ENCODE results near the gene SLC5A10.

DNA sequence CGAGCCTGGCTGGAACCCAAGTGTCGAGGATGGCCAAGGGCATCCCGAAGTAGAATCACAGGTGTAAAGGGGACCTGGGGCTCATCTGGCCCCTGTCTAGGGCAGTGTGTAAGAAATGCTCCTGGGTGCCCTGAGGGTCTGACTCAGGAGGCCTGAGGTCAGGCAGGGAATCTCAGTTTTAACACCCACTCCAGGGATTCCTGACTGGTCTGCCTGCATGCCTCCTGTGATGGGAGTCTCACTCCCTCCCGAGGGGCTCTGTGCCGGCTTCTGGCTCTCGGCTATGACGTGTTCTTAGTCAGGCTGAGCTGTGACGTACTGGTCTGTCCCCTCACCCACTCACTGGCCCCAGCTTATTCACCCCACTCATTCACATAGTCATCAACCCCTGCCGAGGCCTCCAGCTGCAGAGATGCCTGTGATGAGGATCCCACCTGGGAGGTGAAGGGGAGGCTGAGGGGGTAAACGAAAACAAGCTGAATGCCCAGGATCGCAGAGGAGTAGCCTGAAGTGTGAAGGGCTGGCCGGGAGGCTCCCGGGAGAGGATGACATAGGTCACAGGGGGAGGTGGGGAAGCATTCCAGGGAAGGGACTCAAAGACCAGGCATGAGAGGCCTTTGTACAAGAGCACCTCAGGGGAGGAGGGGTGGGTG is 28.8 kb downstream of the SLC5A10 start:
- TF ChIP-seq POLR2AphosphoS5 (IDR thresholded peaks at IDR 0.05; ENCODE audit: low read depth): no peak
- TF ChIP-seq, protein P1, sequence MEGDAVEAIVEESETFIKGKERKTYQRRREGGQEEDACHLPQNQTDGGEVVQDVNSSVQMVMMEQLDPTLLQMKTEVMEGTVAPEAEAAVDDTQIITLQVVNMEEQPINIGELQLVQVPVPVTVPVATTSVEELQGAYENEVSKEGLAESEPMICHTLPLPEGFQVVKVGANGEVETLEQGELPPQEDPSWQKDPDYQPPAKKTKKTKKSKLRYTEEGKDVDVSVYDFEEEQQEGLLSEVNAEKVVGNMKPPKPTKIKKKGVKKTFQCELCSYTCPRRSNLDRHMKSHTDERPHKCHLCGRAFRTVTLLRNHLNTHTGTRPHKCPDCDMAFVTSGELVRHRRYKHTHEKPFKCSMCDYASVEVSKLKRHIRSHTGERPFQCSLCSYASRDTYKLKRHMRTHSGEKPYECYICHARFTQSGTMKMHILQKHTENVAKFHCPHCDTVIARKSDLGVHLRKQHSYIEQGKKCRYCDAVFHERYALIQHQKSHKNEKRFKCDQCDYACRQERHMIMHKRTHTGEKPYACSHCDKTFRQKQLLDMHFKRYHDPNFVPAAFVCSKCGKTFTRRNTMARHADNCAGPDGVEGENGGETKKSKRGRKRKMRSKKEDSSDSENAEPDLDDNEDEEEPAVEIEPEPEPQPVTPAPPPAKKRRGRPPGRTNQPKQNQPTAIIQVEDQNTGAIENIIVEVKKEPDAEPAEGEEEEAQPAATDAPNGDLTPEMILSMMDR (conservative IDR thresholded peaks at IDR 0.05; ENCODE audit: low read depth in 2 of 2): no peak

Measured in GM23338 (cell line).